ENCODE results near the gene IARS1. TPM values are rescaled to one million over a fixed set of nuclear protein-coding genes. Genes with fewer than 3 reads are reported as not detected.

Gene IARS1
- total and polyA plus RNA-seq, 12 donors: 16.8 to 157 (median 80.1) TPM

DNA sequence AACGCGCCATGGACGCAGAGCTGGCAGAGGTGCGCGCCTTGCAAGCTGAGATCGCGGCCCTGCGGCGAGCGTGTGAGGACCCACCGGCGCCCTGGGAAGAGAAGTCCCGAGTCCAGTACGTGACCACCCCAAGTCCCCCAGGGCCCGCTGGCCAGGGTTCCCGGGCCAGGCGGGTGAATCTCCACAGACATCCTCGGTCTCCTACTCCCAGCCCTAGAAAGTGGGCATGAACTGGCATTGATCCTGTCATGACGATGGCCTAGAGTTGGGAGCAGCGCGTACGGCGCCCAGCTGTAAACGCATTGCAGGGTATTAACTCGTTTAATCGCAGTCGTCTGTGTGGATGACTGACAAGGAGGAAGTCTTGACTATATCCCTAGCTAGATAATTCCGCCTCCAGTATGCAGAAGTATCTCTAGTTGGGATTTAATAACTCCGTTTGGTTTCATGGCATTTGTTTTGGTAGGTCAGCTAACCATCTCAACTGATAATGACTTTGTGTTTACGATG is 32.5 kb upstream of the IARS1 start:
- peak overlapping the region; percentile 36 to 80 (median 70) for H3K4me3 ChIP-seq
- no peaks in the 10 kb centered on the region for H3K27me3 ChIP-seq
- no peaks in the 10 kb centered on the region for H3K9me3 ChIP-seq (replicated peaks in 1 of 3)
- peaks cover 0 to 16% of the 10 kb centered on the region in 2 donors for H3K36me3 ChIP-seq (replicated peaks in 1 of 2)
- no peak for DNase-seq
- H3K4me1 ChIP-seq (replicated peaks in 1 of 2): peaks cover 5 to 24% of the 10 kb centered on the region in 2 donors
- peak overlapping the region; percentile 42 to 99 (median 90) for H3K27ac ChIP-seq
- intact Hi-C loops (cut with DNase I): loop anchor here in 1 of 2 donors (10.0 kb wide), 1 partner anchor 191 kb away; no protein-coding TSS in a partner anchor
- peak in 1 of 2 donors; percentile 32 for TF ChIP-seq POLR2A (IDR thresholded peaks at IDR 0.05)
- TF ChIP-seq, protein P1, sequence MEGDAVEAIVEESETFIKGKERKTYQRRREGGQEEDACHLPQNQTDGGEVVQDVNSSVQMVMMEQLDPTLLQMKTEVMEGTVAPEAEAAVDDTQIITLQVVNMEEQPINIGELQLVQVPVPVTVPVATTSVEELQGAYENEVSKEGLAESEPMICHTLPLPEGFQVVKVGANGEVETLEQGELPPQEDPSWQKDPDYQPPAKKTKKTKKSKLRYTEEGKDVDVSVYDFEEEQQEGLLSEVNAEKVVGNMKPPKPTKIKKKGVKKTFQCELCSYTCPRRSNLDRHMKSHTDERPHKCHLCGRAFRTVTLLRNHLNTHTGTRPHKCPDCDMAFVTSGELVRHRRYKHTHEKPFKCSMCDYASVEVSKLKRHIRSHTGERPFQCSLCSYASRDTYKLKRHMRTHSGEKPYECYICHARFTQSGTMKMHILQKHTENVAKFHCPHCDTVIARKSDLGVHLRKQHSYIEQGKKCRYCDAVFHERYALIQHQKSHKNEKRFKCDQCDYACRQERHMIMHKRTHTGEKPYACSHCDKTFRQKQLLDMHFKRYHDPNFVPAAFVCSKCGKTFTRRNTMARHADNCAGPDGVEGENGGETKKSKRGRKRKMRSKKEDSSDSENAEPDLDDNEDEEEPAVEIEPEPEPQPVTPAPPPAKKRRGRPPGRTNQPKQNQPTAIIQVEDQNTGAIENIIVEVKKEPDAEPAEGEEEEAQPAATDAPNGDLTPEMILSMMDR (IDR thresholded peaks at IDR 0.05): no peak
- WGBS, 4 donors: 1 to 4% (median 1%) methylated on average over 12 to 30 of the region's 30 CpGs

DNA sequence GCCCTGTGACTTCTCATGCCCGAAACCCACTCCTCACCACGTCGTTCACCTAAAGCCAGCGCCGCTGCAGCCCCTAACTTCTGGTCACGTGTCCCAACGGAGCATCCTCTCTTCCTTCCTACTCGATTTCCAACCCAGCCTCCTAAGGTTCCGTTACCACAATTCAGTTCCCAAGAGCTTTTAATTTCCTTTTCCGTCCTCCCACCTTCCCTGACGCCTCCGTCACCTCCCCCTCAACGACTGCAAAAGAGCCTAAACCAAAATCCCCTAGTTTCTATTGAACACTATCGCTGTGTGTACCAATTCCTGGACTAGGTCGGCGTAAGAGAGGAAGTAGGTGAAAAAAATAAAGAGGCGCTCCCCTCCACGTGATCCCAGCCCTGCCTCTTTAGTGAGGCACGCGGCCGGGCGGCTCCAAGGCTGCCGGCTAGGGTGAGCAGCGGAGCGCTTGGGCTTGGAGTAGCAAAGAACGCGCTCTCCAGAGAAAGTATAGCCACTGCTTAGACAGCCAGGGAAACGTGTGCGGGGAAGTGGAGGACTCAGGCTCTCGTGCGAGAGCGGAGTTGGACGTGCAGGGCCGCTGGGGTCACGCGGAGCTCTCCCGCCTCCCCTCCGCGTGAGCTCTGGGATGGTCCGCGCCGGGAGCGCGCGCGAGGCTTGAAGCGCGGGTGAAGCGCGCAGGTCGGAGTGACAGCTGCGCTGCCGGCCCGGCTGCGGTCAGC is 31.9 kb upstream of the IARS1 start, which contains the start of the genes CENPP and NOL8:
TSS of gene CENPP (plus strand) at position 685 of the 722 bp plus-strand sequence.
TSS of gene NOL8 (minus strand) at position 82 of the 722 bp plus-strand sequence. CDS start 1,189 bp downstream, outside the sequence.
- no peaks in the 10 kb centered on the region for H3K9me3 ChIP-seq (replicated peaks in 1 of 3)
- H3K36me3 ChIP-seq (replicated peaks in 1 of 2): peaks cover 0 to 19% of the 10 kb centered on the region in 2 donors
- peak; percentile 85 to 92 (median 89) for DNase-seq
- 0% methylated on average over 31 to 55 of the region's 55 CpGs for WGBS, 4 donors
- TF ChIP-seq, protein P1 (IDR thresholded peaks at IDR 0.05): no peak
- TF ChIP-seq POLR2A (IDR thresholded peaks at IDR 0.05): peak in 1 of 2 donors; percentile 66
- peak within 1 kb of the TSS; percentile 36 to 80 (median 70) for H3K4me3 ChIP-seq
- peak within 1 kb of the TSS; percentile 42 to 99 (median 90) for H3K27ac ChIP-seq
- H3K27me3 ChIP-seq: no peaks in the 10 kb centered on the region
- intact Hi-C loops (cut with DNase I): loop anchor here in 1 of 2 donors (10.0 kb wide), 1 partner anchor 191 kb away; no protein-coding TSS in a partner anchor
- H3K4me1 ChIP-seq (replicated peaks in 1 of 2): peaks cover 5 to 24% of the 10 kb centered on the region in 2 donors

DNA sequence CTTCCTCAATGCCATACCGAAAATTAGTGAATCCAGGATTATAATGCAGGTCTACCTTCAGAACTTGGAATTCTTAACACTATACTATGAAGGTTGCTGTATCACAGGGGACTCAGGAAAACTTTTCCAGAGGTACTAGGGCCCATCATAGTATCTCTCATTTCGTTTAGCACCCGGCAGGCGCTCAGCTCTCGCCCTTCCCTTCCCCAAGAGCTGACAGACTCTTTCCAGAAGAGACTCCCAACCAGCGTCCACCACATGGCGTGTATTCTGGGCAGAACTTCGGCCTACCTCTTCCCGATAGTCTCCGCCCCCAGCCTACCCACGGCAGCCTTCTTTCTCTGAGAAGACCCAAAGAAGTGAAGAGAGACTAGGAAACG is 31.4 kb upstream of the IARS1 start:
- TF ChIP-seq POLR2A (IDR thresholded peaks at IDR 0.05): peak in 1 of 2 donors; percentile 6
- TF ChIP-seq, protein P1 (IDR thresholded peaks at IDR 0.05): no peak
- Histone ChIP-seq H3K27ac (peak overlapping the region; percentile 42 to 99 (median 90)), H3K4me1 (replicated peaks in 1 of 2) (peaks cover 5 to 24% of the 10 kb centered on the region in 2 donors), H3K36me3 (replicated peaks in 1 of 2) (peaks cover 0 to 25% of the 10 kb centered on the region in 2 donors), H3K4me3 (peak overlapping the region; percentile 36 to 80 (median 70)), H3K9me3 (replicated peaks in 1 of 3) (no peaks in the 10 kb centered on the region), H3K27me3 (no peaks in the 10 kb centered on the region)
- WGBS, 4 donors: 0% methylated on average over 8 to 12 of the region's 12 CpGs
- intact Hi-C loops (cut with DNase I): loop anchor here in 1 of 2 donors (10.0 kb wide), 1 partner anchor 190 kb away; no protein-coding TSS in a partner anchor
- DNase-seq: no peak

DNA sequence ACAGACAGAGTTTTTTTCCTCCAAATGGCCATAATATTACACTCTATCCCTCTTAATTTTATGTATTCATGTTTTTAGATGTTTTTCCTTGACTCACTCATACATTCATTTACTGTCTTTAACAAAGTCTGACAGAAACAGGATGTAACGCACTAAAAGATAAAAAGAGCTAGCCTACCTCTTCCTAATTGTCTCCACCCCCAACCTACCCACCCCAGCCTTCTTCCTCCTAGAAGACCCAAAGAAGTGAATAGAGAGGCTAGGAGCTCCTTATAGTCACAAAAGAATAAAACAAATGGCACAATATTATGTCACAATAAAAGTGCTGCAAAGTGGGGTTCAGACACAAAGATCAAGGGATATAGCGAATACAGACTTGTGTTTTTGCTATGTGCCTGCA is 30.9 kb upstream of the IARS1 start:
- Histone ChIP-seq H3K27ac (peak overlapping the region in 1 of 5 donors; percentile 95), H3K4me3 (peak overlapping the region; percentile 36 to 80 (median 70)), H3K9me3 (replicated peaks in 1 of 3) (no peaks in the 10 kb centered on the region), H3K36me3 (replicated peaks in 1 of 2) (peaks cover 0 to 29% of the 10 kb centered on the region in 2 donors), H3K4me1 (replicated peaks in 1 of 2) (peaks cover 5 to 24% of the 10 kb centered on the region in 2 donors), H3K27me3 (no peaks in the 10 kb centered on the region)
- DNase-seq: no peak
- intact Hi-C loops (cut with DNase I): loop anchor here in 1 of 2 donors (10.0 kb wide), 1 partner anchor 190 kb away; no protein-coding TSS in a partner anchor
- 15 to 25% (median 22%) methylated on average over 2 of the region's 2 CpGs for WGBS, 4 donors
- TF ChIP-seq POLR2A (IDR thresholded peaks at IDR 0.05): no peak
- TF ChIP-seq, protein P1 (IDR thresholded peaks at IDR 0.05): no peak

Data from adrenal gland (tissue), 12 donors.